HEK293 (cell line): ENCODE measurements around the gene CDNF.
A peak's percentile ranks its signal among the peaks of the same experiment; 100 is the strongest.

Source experiments
- CTCF ChIA-PET: fragments of 350-600 bp; formaldehyde crosslinking; extraction: SDS; loops from one replicate; lab custom pipeline; 2021; ENCODE audit warnings: antibody characterized with exemption; lab: Yijun Ruan, JAX
- POLR2A ChIA-PET: fragments of 300-600 bp; formaldehyde crosslinking; extraction: SDS; loops from one replicate; lab custom pipeline; 2020; ENCODE audit warnings: antibody characterized with exemption, inconsistent platforms; lab: Yijun Ruan, JAX
- H3K27ac ChIP-seq: fragments of 200-500 bp; sonication (Bioruptor generic); 2 replicates; pipeline ENCODE4 v1.5.1; 2014; ENCODE audit warnings: low read depth, low read length, control low read depth, inconsistent platforms; ENCODE audit errors: extremely low read depth
- H3K36me3 ChIP-seq, 2 experiments: fragments of 200-500 bp in 1 of 2; sonication (Bioruptor generic) in 1 of 2; 1 replicate in 1 of 2; 2 replicates in 1 of 2; pipeline ENCODE4 v1.5.1; 2014 to 2017; ENCODE audit warnings: inconsistent platforms in 2 of 2, low read length in 2 of 2; ENCODE audit not compliant: control insufficient read depth in 2 of 2, insufficient read depth in 1 of 2
- H3K4me1 ChIP-seq: fragments of 200-500 bp; sonication (Bioruptor generic); 2 replicates; pipeline ENCODE4 v1.5.1; 2014; ENCODE audit warnings: mild to moderate bottlenecking, low read length, inconsistent platforms; ENCODE audit not compliant: control insufficient read depth, insufficient read depth
- H3K4me3 ChIP-seq: 2 replicates; pipeline ENCODE4 v1.5.1; 2011; ENCODE audit warnings: low read depth, mild to moderate bottlenecking, control low read depth, low read length, moderate library complexity
- H3K9me3 ChIP-seq: fragments of 200-500 bp; sonication (Bioruptor generic); 2 replicates; pipeline ENCODE4 v1.5.1; 2014; ENCODE audit warnings: low read depth, low read length, inconsistent platforms; ENCODE audit not compliant: control insufficient read depth, insufficient read depth
- HOXC10 ChIP-seq: sonication (generic); formaldehyde crosslinking; IDR thresholded peaks from 2 replicates; pipeline ENCODE4 v1.8.1; 2023; ENCODE audit warnings: mild to moderate bottlenecking, missing genetic modification reagents
- TCF7L2 ChIP-seq: IDR thresholded peaks from 2 replicates; pipeline ENCODE4 v1.6.1; 2011; ENCODE audit warnings: low read depth, mild to moderate bottlenecking, inconsistent platforms, low read length, moderate library complexity, borderline replicate concordance
- ZBTB26 ChIP-seq: fragments of 450-650 bp; formaldehyde crosslinking; optimal IDR thresholded peaks from 2 replicates; pipeline ENCODE3; 2016; ENCODE audit warnings: missing biosample characterization, mild to moderate bottlenecking, missing genetic modification characterization
- ZNF18 ChIP-seq: fragments of 450-650 bp; formaldehyde crosslinking; IDR thresholded peaks from 2 replicates; pipeline ENCODE4 v1.5.1; 2016; ENCODE audit warnings: missing biosample characterization, missing genetic modification characterization
- ZNF19 ChIP-seq: fragments of 450-650 bp; formaldehyde crosslinking; IDR thresholded peaks from 2 replicates; pipeline ENCODE4; 2016; ENCODE audit warnings: missing biosample characterization, missing genetic modification characterization, low read depth
- ZNF211 ChIP-seq: fragments of 450-650 bp; formaldehyde crosslinking; IDR thresholded peaks from 2 replicates; pipeline ENCODE4 v1.5.1; 2016; ENCODE audit warnings: low read depth, missing biosample characterization, missing genetic modification characterization
- ZNF221 ChIP-seq: fragments of 450-650 bp; formaldehyde crosslinking; IDR thresholded peaks from 2 replicates; pipeline ENCODE4 v1.5.1; 2017; ENCODE audit warnings: missing biosample characterization, missing genetic modification characterization, borderline replicate concordance
- ZNF24 ChIP-seq: fragments of 450-650 bp; formaldehyde crosslinking; IDR thresholded peaks from 2 replicates; pipeline ENCODE4 v1.5.1; 2016; ENCODE audit warnings: missing biosample characterization, missing genetic modification characterization
- ZNF292 ChIP-seq: fragments of 450-650 bp; formaldehyde crosslinking; IDR thresholded peaks from 2 replicates; pipeline ENCODE4 v1.5.1; 2016; ENCODE audit warnings: low read depth, missing biosample characterization, missing genetic modification characterization, borderline replicate concordance
- ZNF521 ChIP-seq: fragments of 450-650 bp; formaldehyde crosslinking; IDR thresholded peaks from 2 replicates; pipeline ENCODE4 v1.5.1; 2017; ENCODE audit warnings: missing biosample characterization, mild to moderate bottlenecking, missing genetic modification characterization
- ZNF548 ChIP-seq: fragments of 450-650 bp; formaldehyde crosslinking; IDR thresholded peaks from 2 replicates; pipeline ENCODE4 v1.5.1; 2016; ENCODE audit warnings: missing biosample characterization, missing genetic modification characterization
- ZNF626 ChIP-seq: fragments of 450-650 bp; sonication (Bioruptor Pico); formaldehyde crosslinking; IDR thresholded peaks from 2 replicates; pipeline ENCODE4 v1.5.1; 2018; ENCODE audit warnings: missing biosample characterization, missing genetic modification characterization, inconsistent platforms
- ZNF629 ChIP-seq: fragments of 450-650 bp; formaldehyde crosslinking; IDR thresholded peaks from 2 replicates; pipeline ENCODE4 v1.5.1; 2017; ENCODE audit warnings: missing biosample characterization, missing genetic modification characterization
- ZNF707 ChIP-seq: fragments of 450-650 bp; formaldehyde crosslinking; IDR thresholded peaks from 2 replicates; pipeline ENCODE4 v1.5.1; 2016; ENCODE audit warnings: missing biosample characterization, missing genetic modification characterization
- ZNF777 ChIP-seq: fragments of 450-650 bp; formaldehyde crosslinking; IDR thresholded peaks from 2 replicates; pipeline ENCODE4 v1.5.1; 2017; ENCODE audit warnings: missing biosample characterization, missing genetic modification characterization, borderline replicate concordance
- ZNF785 ChIP-seq: fragments of 450-650 bp; formaldehyde crosslinking; IDR thresholded peaks from 2 replicates; pipeline ENCODE4 v1.5.1; 2016; ENCODE audit warnings: missing biosample characterization, missing genetic modification characterization
- TF ChIP-seq, protein P1 (sequence below): fragments of 450-650 bp; formaldehyde crosslinking; IDR thresholded peaks from 2 replicates; pipeline ENCODE4 v1.5.1; 2016; ENCODE audit warnings: missing biosample characterization, missing genetic modification characterization
- TF ChIP-seq, protein P2 (sequence below): fragments of 450-650 bp; formaldehyde crosslinking; IDR thresholded peaks from 2 replicates; pipeline ENCODE4 v1.5.1; 2017; ENCODE audit warnings: missing biosample characterization, mild to moderate bottlenecking, missing genetic modification characterization, moderate library complexity
- TF ChIP-seq, protein P3 (sequence below): fragments of 450-650 bp; formaldehyde crosslinking; IDR thresholded peaks from 2 replicates; pipeline ENCODE4 v1.5.1; 2016; ENCODE audit warnings: missing biosample characterization, missing genetic modification characterization, low read depth
- TF ChIP-seq, protein P4 (sequence below): fragments of 450-650 bp; formaldehyde crosslinking; conservative IDR thresholded peaks from 2 replicates; pipeline ENCODE4 v1.5.1; 2016; ENCODE audit warnings: low read depth, missing biosample characterization, missing genetic modification characterization

CDNF gene

DNA sequence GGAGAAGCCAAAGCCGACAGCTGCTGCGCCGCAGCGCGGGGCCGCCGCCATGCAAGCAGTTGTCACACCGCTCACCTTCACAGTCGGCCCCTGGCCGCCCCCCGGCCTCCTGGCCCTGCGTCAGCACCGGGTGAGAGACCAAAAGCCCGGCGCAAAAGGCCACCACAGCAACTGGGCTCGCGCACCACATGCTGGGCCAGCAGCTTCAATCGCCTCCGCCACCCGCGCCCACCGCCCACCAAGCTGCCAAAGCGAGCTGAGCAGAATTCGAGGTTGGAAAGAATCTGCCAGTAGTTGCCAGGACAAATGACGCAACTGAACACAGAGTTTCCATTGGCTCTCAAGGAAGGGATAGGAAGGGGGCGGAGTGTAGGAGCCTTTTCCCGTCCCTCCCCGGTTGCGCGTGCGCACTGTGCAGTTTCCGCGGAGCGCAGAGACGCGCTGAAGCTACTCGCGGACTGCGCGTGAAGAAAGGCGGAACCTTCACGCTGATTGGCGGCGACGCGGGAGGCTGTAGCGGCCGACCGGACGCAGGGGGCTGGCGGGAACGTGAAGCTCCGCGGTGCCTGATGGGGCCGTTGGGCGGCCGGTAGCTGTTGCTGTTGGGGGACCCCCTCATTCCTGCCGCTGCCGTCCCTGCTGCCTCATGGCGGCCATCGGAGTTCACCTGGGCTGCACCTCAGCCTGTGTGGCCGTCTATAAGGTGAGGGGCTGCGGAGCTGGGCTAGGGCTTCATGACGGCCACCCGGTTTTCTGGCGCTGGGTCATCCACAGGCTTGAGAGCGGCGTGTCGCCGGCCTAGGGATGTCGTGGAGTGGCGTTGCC is at the start of gene CDNF, which contains the start of the genes HSPA14 and MSANTD7:
TSS of gene CDNF (minus strand) at position 281 of the 825 bp plus-strand sequence. CDS start at position 190, 91 bp downstream.
TSS of gene HSPA14 (plus strand) at position 550 of the 825 bp plus-strand sequence. CDS start at position 647, 97 bp downstream.
TSS of gene MSANTD7 (plus strand) at position 550 of the 825 bp plus-strand sequence. CDS start 3,979 bp downstream, outside the sequence.
- Histone ChIP-seq H3K9me3 (no peaks in the 10 kb centered on the region), H3K27ac (peak within 1 kb of the TSS; percentile 88), H3K36me3 (peaks cover 24 to 30% of the 10 kb centered on the region in 2 experiments; a peak in 2 of 3 replicates), H3K4me3 (peak within 1 kb of the TSS; percentile 94), H3K4me1 (peaks cover 5% of the 10 kb centered on the region; the same call in 1 of the 2 replicates)
- CTCF ChIA-PET, result interaction anchor here (0.6 to 1.3 kb wide), 6 partner anchors 13 to 301 kb away, joined by 3 to 5 read pairs (median 3); no protein-coding TSS in a partner anchor
- POLR2A ChIA-PET, result interaction anchor here (0.9 to 3.9 kb wide), 19 partner anchors 9 to 331 kb away, joined by 3 to 68 read pairs (median 4); partner anchors contain the start of genes DCLRE1C, MEIG1, NMT2 and SUV39H2
- peak; percentile 90 for TF ChIP-seq ZBTB26 (tag by site-specific recombination)
- no peak for TF ChIP-seq ZNF548 (tag by site-specific recombination)
- TF ChIP-seq ZNF221 (tag by site-specific recombination), result no peak
- no peak for TF ChIP-seq ZNF521 (tag by site-specific recombination)
- TF ChIP-seq ZNF18 (tag by site-specific recombination), result 0 out of 2 replicates have a peak, but pooled peaks have one; percentile 17
- TF ChIP-seq ZNF777, result no peak
- no peak for TF ChIP-seq ZNF626
- no peak for TF ChIP-seq ZNF292 (tag by site-specific recombination)
- peak; percentile 55; the same call in 1 of the 2 replicates for TF ChIP-seq ZNF629 (tag by site-specific recombination)
- TF ChIP-seq TCF7L2, result no peak; the same call in 1 of the 2 replicates
- TF ChIP-seq, protein P1, sequence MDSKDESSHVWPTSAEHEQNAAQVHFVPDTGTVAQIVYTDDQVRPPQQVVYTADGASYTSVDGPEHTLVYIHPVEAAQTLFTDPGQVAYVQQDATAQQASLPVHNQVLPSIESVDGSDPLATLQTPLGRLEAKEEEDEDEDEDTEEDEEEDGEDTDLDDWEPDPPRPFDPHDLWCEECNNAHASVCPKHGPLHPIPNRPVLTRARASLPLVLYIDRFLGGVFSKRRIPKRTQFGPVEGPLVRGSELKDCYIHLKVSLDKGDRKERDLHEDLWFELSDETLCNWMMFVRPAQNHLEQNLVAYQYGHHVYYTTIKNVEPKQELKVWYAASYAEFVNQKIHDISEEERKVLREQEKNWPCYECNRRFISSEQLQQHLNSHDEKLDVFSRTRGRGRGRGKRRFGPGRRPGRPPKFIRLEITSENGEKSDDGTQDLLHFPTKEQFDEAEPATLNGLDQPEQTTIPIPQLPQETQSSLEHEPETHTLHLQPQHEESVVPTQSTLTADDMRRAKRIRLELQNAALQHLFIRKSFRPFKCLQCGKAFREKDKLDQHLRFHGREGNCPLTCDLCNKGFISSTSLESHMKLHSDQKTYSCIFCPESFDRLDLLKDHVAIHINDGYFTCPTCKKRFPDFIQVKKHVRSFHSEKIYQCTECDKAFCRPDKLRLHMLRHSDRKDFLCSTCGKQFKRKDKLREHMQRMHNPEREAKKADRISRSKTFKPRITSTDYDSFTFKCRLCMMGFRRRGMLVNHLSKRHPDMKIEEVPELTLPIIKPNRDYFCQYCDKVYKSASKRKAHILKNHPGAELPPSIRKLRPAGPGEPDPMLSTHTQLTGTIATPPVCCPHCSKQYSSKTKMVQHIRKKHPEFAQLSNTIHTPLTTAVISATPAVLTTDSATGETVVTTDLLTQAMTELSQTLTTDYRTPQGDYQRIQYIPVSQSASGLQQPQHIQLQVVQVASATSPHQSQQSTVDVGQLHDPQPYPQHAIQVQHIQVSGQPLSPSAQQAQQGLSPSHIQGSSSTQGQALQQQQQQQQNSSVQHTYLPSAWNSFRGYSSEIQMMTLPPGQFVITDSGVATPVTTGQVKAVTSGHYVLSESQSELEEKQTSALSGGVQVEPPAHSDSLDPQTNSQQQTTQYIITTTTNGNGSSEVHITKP, result no peak
- TF ChIP-seq ZNF19 (tag by site-specific recombination), result no peak
- TF ChIP-seq, protein P2, sequence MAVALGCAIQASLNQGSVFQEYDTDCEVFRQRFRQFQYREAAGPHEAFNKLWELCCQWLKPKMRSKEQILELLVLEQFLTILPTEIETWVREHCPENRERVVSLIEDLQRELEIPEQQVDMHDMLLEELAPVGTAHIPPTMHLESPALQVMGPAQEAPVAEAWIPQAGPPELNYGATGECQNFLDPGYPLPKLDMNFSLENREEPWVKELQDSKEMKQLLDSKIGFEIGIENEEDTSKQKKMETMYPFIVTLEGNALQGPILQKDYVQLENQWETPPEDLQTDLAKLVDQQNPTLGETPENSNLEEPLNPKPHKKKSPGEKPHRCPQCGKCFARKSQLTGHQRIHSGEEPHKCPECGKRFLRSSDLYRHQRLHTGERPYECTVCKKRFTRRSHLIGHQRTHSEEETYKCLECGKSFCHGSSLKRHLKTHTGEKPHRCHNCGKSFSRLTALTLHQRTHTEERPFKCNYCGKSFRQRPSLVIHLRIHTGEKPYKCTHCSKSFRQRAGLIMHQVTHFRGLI (tag by site-specific recombination), result peak; percentile 86
- TF ChIP-seq ZNF707, result no peak
- TF ChIP-seq, protein P3, sequence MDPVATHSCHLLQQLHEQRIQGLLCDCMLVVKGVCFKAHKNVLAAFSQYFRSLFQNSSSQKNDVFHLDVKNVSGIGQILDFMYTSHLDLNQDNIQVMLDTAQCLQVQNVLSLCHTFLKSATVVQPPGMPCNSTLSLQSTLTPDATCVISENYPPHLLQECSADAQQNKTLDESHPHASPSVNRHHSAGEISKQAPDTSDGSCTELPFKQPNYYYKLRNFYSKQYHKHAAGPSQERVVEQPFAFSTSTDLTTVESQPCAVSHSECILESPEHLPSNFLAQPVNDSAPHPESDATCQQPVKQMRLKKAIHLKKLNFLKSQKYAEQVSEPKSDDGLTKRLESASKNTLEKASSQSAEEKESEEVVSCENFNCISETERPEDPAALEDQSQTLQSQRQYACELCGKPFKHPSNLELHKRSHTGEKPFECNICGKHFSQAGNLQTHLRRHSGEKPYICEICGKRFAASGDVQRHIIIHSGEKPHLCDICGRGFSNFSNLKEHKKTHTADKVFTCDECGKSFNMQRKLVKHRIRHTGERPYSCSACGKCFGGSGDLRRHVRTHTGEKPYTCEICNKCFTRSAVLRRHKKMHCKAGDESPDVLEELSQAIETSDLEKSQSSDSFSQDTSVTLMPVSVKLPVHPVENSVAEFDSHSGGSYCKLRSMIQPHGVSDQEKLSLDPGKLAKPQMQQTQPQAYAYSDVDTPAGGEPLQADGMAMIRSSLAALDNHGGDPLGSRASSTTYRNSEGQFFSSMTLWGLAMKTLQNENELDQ, result no peak
- TF ChIP-seq ZNF24 (tag by site-specific recombination), result 0 out of 2 replicates have a peak, but pooled peaks have one; percentile 17
- no peak for TF ChIP-seq ZNF785 (tag by site-specific recombination)
- TF ChIP-seq, protein P4, sequence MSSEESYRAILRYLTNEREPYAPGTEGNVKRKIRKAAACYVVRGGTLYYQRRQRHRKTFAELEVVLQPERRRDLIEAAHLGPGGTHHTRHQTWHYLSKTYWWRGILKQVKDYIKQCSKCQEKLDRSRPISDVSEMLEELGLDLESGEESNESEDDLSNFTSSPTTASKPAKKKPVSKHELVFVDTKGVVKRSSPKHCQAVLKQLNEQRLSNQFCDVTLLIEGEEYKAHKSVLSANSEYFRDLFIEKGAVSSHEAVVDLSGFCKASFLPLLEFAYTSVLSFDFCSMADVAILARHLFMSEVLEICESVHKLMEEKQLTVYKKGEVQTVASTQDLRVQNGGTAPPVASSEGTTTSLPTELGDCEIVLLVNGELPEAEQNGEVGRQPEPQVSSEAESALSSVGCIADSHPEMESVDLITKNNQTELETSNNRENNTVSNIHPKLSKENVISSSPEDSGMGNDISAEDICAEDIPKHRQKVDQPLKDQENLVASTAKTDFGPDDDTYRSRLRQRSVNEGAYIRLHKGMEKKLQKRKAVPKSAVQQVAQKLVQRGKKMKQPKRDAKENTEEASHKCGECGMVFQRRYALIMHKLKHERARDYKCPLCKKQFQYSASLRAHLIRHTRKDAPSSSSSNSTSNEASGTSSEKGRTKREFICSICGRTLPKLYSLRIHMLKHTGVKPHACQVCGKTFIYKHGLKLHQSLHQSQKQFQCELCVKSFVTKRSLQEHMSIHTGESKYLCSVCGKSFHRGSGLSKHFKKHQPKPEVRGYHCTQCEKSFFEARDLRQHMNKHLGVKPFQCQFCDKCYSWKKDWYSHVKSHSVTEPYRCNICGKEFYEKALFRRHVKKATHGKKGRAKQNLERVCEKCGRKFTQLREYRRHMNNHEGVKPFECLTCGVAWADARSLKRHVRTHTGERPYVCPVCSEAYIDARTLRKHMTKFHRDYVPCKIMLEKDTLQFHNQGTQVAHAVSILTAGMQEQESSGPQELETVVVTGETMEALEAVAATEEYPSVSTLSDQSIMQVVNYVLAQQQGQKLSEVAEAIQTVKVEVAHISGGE, result peak; percentile 6
- TF ChIP-seq ZNF211 (tag by site-specific recombination), result no peak
- 0 out of 2 replicates have a peak, but pooled peaks have one; percentile 35 for TF ChIP-seq HOXC10
